HG02610 (cell line): Measurements from ENCODE around the gene ANKRD22.
A peak's percentile ranks its signal among the peaks of the same experiment; 100 is the strongest.
"Not testable (repeated sequence)": the region's sequence is repeated elsewhere in the genome, so short reads cannot be mapped to it uniquely, and the experiment has no call there.

Experiments used
- ATAC-seq: cut with Tn5 transposase; IDR thresholded peaks from one replicate; pipeline ENCODE4 v1.9.1; 2021; ENCODE audit warnings: mild to moderate bottlenecking, moderate library complexity; ENCODE audit not compliant: unreplicated experiment

ANKRD22 gene

GRCh38 chr10:88851706-88852105 is at the start of gene ANKRD22:
Gene ANKRD22, minus strand, starts transcription at chr10:88851844. Its CDS starts 237 bp downstream, at chr10:88851607.
- no peak for ATAC-seq

DNA sequence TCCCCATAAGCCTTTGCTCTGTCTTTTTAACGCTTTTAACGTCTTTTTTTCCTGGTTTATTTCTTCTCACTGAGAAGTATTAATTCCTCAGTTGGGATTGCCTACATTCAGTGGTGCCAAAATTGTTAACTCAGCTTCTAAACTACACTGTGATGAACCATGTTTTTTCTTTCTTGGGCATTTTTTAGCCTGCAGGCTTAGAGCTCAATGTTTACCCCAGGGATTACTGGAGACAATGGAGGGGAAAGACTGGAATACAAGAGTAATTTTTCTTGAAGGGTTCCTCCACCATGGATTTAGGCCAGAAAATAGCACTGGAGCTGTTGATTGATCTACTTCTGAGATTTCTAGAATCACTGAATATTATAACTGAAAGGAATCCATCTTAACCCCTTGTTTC is 48.2 kb upstream of the ANKRD22 start:
- no peak for ATAC-seq

DNA sequence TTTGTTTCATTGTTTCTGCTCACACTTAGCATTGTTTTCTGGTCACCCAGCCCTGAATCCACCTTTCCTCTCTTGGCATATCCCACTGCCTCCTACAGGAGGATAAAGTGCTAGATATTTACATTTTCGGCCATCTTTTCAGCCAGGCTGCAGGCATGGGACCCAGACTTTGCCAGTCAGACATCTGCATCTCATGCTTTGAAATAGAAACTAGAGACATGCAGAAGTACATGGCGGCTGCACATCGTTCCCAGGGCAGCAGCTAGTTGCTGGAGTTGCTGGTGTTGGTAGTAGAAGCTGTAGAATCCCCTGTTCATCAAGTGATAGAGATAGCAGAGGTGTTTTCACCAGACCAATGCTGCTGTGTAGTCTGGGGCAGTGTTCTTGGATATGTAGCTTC is 47.1 kb upstream of the ANKRD22 start:
- no peak for ATAC-seq

- ATAC-seq = no peak
These were observed 45.6 kb upstream of the ANKRD22 start for GRCh38 chr10:88896994-88897853.

DNA sequence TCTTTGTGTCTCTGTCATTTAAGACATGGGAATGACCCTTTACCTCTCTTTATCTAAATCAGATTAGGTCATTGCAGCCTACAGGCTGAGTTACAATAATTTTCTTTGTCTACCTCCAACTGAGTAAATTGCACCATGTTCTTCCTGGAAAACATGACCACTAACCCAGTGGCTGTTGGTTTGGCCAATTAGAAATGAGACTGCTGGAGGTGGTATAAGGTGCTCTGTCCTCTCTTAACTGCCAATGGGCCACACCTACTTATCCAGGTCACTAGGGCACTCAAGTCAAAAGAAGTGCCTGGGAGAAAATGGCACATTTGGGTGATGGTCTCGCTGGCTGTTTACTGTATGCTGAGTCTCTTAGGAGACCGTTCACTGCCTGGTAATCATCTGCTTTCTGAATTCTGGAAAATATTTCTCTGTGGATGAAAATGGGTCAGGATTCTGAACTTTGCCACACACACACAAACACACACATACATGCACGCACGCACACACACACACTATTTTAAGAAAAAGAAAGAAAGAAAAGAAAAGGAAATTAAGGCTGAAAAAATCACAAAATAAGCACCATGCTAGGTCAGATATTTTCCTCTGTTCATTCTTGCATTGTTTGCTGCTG is 44.8 kb upstream of the ANKRD22 start:
- ATAC-seq = no peak

DNA sequence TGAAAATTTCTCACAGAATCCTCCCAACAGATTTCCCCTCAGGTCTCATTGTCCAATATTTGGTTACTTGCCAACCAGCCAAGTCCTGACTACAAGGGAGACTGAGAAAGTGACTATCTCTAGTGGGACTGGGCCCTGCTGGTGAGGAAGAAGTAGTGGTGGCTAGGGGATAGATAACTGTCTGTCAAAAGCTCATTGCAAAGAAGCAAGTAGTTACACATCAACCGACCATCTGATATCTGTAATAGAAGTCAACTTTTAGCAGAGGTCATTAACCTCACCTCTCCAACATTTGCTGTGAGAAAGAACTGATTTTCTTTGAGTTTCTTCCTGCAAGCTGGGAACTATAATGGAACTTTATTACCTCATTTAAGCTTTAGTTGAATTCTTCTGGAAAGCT is 43.6 kb upstream of the ANKRD22 start:
- ATAC-seq = no peak

DNA sequence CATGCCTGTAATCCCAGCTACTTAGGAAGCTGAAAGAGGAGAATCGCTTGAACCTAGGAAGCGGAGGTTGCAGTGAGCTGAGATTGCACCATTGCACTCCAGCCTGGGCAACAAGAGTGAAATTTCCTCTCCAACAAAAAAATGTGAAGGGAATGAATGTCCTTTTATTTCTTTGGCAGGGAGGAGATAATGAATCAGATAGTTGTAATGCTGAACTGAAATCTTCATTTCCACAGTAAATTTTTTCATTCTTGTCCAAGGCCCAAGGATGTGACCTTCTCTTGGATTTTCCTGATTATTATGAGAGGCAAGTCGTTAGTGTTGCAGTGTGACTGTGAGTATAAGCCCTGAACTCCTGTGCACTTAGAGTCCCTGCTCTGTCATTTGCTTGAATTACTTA is 42.0 kb upstream of the ANKRD22 start:
- no peak for ATAC-seq

DNA sequence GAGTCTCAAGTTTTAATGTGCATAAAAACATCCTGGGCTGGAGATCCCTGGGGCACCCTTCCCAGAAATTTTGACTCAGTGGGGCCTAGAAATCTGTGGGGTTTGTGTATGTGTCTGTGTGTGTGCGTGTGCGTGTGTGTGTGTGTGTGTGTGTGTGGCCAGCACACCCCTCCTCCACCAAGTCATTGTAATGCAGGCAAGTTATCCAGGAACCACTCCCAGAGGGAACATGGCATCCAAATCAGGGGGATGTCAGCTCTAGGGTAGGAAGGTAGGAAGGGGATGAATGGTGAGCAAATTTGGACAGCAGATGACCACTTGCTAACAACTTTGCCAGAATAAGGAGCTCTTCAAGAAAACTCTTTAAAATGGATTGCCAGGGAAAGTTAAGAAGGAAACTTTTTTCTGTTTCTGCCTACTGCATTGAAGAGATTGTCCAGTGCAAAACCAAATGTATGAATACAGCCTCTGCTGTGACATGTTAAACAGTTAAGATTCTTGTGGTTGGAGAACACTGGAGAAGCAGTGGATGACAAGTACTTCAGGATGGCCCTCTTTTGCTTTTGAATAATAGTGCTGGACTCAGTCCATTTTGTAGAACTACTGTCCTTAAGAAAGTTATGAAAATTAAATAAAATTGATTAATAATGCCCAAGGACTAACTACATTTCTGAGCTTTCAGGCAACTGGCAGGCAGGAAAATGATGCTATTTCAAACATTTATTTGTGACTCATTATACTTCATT is 40.8 kb upstream of the ANKRD22 start:
- ATAC-seq = no peak

DNA sequence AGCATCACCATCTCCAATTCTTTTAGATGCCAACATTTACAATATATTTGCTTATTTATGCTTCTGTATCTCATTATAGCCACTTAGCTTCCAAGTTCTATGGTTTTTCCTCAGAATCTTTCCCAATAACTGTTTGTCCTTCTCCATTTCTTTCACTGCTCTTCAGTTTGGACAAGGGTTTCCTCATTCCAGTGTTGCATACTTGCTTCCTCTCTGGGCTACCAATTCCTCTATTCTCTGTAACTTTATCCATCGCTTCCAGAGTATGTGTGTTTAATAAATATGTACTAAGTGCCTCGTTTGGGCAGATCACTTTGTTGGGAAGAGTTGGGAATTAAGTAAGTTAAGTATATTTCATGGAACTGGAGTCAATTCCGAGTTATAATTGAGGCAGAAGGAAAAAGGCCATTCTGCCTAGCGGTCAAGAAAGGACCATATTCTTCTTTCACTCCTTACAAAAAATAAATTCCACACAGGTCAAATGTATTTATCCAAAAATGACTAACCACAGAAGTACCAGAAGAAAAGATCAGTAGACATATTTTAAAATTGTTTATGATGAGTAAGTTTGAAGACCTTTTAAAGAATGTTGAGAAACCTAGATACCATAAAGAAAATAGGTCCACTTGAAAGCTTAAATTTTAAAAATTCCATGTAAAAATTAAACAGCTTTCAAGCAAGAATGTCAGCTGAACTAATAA is 39.2 kb upstream of the ANKRD22 start:
- no peak for ATAC-seq

GRCh38 chr10:88889559-88890337 is 38.1 kb upstream of the ANKRD22 start:
- ATAC-seq = peak; percentile 79

- ATAC-seq = no peak
These were observed 37.3 kb upstream of the ANKRD22 start for GRCh38 chr10:88888810-88889445.

GRCh38 chr10:88886557-88886956 is 34.9 kb upstream of the ANKRD22 start:
- peak; percentile 71 for ATAC-seq

- ATAC-seq = no peak
These were observed 31.8 kb upstream of the ANKRD22 start for GRCh38 chr10:88883448-88883809.

GRCh38 chr10:88882646-88883447 is 31.2 kb upstream of the ANKRD22 start:
- not testable (repeated sequence) for ATAC-seq

- no peak for ATAC-seq
These were observed 30.4 kb upstream of the ANKRD22 start for GRCh38 chr10:88881922-88882645.

- ATAC-seq = no peak
These were observed 29.7 kb upstream of the ANKRD22 start for GRCh38 chr10:88881320-88881719.

GRCh38 chr10:88880282-88881076 is 28.8 kb upstream of the ANKRD22 start:
- ATAC-seq = peak; percentile 75
